ENCODE data around the gene GRM7.

The GRM7 gene

DNA sequence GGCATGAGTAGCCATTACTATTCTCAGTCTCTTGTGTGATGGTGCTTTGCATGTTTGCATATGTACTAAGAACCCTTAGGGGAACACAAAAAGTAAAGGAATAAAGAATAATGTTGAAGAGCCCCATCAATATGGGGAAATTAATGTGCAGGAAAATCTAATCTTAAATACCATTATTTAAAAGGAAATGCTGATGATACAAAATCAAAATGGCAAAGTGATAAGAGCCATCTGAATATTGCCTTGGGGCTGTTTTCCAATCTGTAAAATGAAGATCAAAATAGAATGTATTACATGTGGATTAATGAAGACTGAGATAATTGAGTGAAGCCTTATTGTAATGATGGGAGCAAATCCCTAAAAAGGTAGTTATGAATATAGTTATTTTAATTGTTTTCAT is 771.4 kb downstream of the GRM7 start:
- TF ChIP-seq, protein P1, sequence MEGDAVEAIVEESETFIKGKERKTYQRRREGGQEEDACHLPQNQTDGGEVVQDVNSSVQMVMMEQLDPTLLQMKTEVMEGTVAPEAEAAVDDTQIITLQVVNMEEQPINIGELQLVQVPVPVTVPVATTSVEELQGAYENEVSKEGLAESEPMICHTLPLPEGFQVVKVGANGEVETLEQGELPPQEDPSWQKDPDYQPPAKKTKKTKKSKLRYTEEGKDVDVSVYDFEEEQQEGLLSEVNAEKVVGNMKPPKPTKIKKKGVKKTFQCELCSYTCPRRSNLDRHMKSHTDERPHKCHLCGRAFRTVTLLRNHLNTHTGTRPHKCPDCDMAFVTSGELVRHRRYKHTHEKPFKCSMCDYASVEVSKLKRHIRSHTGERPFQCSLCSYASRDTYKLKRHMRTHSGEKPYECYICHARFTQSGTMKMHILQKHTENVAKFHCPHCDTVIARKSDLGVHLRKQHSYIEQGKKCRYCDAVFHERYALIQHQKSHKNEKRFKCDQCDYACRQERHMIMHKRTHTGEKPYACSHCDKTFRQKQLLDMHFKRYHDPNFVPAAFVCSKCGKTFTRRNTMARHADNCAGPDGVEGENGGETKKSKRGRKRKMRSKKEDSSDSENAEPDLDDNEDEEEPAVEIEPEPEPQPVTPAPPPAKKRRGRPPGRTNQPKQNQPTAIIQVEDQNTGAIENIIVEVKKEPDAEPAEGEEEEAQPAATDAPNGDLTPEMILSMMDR (IDR thresholded peaks at IDR 0.05; ENCODE audit: low read depth, low read length), result no peak

GRCh38 chr3:7637694-7638093 is 776.8 kb downstream of the GRM7 start:
- no peak overlapping the region for H3K4me3 ChIP-seq (ENCODE audit: low read depth, low read length)
- TF ChIP-seq, protein P1 (IDR thresholded peaks at IDR 0.05; ENCODE audit: low read depth, low read length), result no peak

More for the DNA sequence above, 771.4 kb downstream of the GRM7 start:
- H3K4me3 ChIP-seq (ENCODE audit: low read depth, low read length), result no peak overlapping the region

DNA sequence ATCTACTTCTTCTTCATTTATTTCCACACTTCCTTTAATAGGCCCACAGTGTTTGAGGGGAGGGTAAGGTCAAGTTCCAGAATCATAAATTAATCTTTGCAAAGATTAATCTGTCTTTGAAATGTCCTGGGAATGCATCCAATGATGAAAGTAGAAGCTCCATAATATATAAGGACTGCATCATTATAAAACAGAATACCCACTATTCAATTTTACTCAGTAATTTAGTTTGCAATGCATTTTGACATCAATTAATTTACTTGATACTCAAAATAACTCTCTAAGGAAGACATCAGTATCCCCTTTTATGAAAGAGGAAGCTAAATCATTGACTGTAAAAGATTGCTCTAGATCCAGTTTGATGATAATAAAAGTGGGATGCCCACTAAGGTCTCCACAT is 777.2 kb downstream of the GRM7 start:
- TF ChIP-seq, protein P1 (IDR thresholded peaks at IDR 0.05; ENCODE audit: low read depth, low read length), result no peak
- H3K4me3 ChIP-seq (ENCODE audit: low read depth, low read length), result no peak overlapping the region

- no peak overlapping the region for H3K4me3 ChIP-seq (ENCODE audit: low read depth, low read length)
- TF ChIP-seq, protein P1 (IDR thresholded peaks at IDR 0.05; ENCODE audit: low read depth, low read length), result no peak
Observed at GRCh38 chr3:7640787-7641186, 779.9 kb downstream of the GRM7 start.

- H3K4me3 ChIP-seq (ENCODE audit: low read depth, low read length), result no peak overlapping the region
- TF ChIP-seq, protein P1 (IDR thresholded peaks at IDR 0.05; ENCODE audit: low read depth, low read length), result no peak
Observed at GRCh38 chr3:7646851-7647250, 785.9 kb downstream of the GRM7 start.

DNA sequence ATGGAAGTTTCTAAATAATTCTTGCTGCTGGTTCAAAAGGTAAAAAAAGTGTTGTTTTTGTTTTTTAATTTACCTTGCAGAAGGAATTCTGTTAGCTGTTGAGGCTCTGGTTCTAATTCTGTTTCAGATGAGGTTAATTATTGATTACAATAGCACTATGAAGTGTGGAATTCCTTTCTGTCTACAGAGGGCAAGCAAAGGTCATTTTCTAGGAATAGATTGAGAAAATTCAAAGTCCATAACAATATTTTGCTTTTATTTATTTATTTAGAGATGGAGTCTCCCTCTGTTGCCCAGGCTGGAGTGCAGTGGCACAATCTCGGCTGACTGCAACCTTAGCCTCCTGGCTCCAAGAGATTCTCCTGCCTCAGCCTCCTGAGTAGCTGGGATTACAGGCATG is 789.6 kb downstream of the GRM7 start:
- TF ChIP-seq, protein P1 (IDR thresholded peaks at IDR 0.05; ENCODE audit: low read depth, low read length), result no peak
- no peak overlapping the region for H3K4me3 ChIP-seq (ENCODE audit: low read depth, low read length)

DNA sequence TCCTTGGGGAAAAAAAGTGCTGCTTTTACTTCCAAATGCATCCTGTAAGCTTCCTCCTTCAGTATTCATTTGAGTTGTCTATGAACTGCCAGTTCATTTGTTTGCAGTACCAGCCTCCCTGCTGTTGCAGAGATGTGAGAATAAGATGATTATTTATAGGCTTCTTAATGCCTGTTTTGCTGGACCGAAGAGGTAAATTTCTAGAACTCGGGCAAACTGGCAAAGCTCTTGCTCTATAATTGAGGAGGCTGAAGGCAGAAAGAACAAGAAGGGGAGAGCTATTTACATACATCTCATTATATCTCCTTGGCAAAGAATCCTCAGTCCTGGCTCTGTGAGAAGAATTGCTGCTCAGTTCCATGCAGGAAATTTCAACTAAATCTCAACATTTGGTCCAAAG is 790.4 kb downstream of the GRM7 start:
- no peak overlapping the region for H3K4me3 ChIP-seq (ENCODE audit: low read depth, low read length)
- TF ChIP-seq, protein P1 (IDR thresholded peaks at IDR 0.05; ENCODE audit: low read depth, low read length), result no peak
